ENCODE measurements around the gene EFNA5. TPM values are rescaled to one million over a fixed set of nuclear protein-coding genes. Genes with fewer than 3 reads are reported as not detected.
A peak's percentile ranks its signal among the peaks of the same experiment; 100 is the strongest.

Gene EFNA5
- 8.6 and 19.7 TPM in 2 replicates for total RNA-seq (2014; rRNA removed; shearing (Covaris generic))

GRCh38 chr5:107670932-107671741 lies at the start of gene EFNA5:
Gene EFNA5, minus strand, starts transcription at chr5:107670937.
- peak; percentile 39 for DNase-seq (ENCODE audit: low spot score)

GRCh38 chr5:107719034-107719606 lies 48.4 kb upstream of the EFNA5 start:
- DNase-seq (ENCODE audit: low spot score) = no peak

GRCh38 chr5:107717816-107718215 lies 47.1 kb upstream of the EFNA5 start:
- DNase-seq (ENCODE audit: low spot score) = no peak

GRCh38 chr5:107713228-107713627 lies 42.5 kb upstream of the EFNA5 start:
- no peak for DNase-seq (ENCODE audit: low spot score)

- DNase-seq (ENCODE audit: low spot score) = no peak
These were observed 41.7 kb upstream of the EFNA5 start for GRCh38 chr5:107712359-107712870.

GRCh38 chr5:107705402-107706014 lies 34.8 kb upstream of the EFNA5 start:
- no peak for DNase-seq (ENCODE audit: low spot score)

- no peak for DNase-seq (ENCODE audit: low spot score)
These were observed 34.1 kb upstream of the EFNA5 start for GRCh38 chr5:107704681-107705401.

GRCh38 chr5:107700481-107700880 lies 29.7 kb upstream of the EFNA5 start:
- no peak for DNase-seq (ENCODE audit: low spot score)

GRCh38 chr5:107699425-107699824 lies 28.7 kb upstream of the EFNA5 start:
- DNase-seq (ENCODE audit: low spot score) = no peak

- no peak for DNase-seq (ENCODE audit: low spot score)
These were observed 27.5 kb upstream of the EFNA5 start for GRCh38 chr5:107698286-107698685.

GRCh38 chr5:107696498-107696897 lies 25.8 kb upstream of the EFNA5 start:
- no peak for DNase-seq (ENCODE audit: low spot score)

- no peak for DNase-seq (ENCODE audit: low spot score)
These were observed 25.3 kb upstream of the EFNA5 start for GRCh38 chr5:107696080-107696479.

- no peak for DNase-seq (ENCODE audit: low spot score)
These were observed 17.2 kb upstream of the EFNA5 start for GRCh38 chr5:107687937-107688336.

GRCh38 chr5:107687404-107687803 lies 16.7 kb upstream of the EFNA5 start:
- DNase-seq (ENCODE audit: low spot score) = no peak

GRCh38 chr5:107682533-107682932 lies 11.8 kb upstream of the EFNA5 start:
- DNase-seq (ENCODE audit: low spot score) = no peak

- DNase-seq (ENCODE audit: low spot score) = no peak
These were observed 10.1 kb upstream of the EFNA5 start for GRCh38 chr5:107680799-107681198.

GRCh38 chr5:107680099-107680498 lies 9.4 kb upstream of the EFNA5 start:
- no peak for DNase-seq (ENCODE audit: low spot score)

GRCh38 chr5:107676702-107677101 lies 6.0 kb upstream of the EFNA5 start:
- no peak for DNase-seq (ENCODE audit: low spot score)

GRCh38 chr5:107675201-107675600 lies 4.5 kb upstream of the EFNA5 start:
- DNase-seq (ENCODE audit: low spot score) = no peak

- DNase-seq (ENCODE audit: low spot score) = no peak
These were observed 3.9 kb upstream of the EFNA5 start for GRCh38 chr5:107674655-107675054.

GRCh38 chr5:107673368-107674136 lies 2.8 kb upstream of the EFNA5 start:
- DNase-seq (ENCODE audit: low spot score) = peak; percentile 92

Data from H4 (cell line).